Chondrocyte (in vitro differentiated cells): ENCODE results near the gene LRRC4B. TPM values are rescaled to one million over a fixed set of nuclear protein-coding genes. Genes with fewer than 3 reads are reported as not detected.
"Not testable (repeated sequence)": the region's sequence is repeated elsewhere in the genome, so short reads cannot be mapped to it uniquely, and the experiment has no call there.

ENCODE experiments used
- DNase-seq: peaks from one replicate; pipeline ENCODE4 v3.0.0; 2021; ENCODE audit warnings: mixed read lengths, low spot score
- H3K27ac Mint-ChIP-seq: one replicate; pipeline ENCODE4 v1.8.0; 2021; ENCODE audit warnings: mild to moderate bottlenecking, moderate library complexity, mixed read lengths; ENCODE audit not compliant: unreplicated experiment
- H3K27me3 Mint-ChIP-seq: 2 replicates; pipeline ENCODE4 v1.8.0; 2021; ENCODE audit warnings: low read depth, mixed read lengths
- H3K36me3 Mint-ChIP-seq: 2 replicates; pipeline ENCODE4 v1.8.0; 2021; ENCODE audit warnings: low read depth, mixed read lengths
- H3K4me1 Mint-ChIP-seq: 2 replicates; pipeline ENCODE4 v1.8.0; 2021; ENCODE audit warnings: low read depth, mild to moderate bottlenecking, mixed read lengths
- H3K4me3 Mint-ChIP-seq: one replicate; pipeline ENCODE4 v1.8.0; 2021; ENCODE audit warnings: mild to moderate bottlenecking, moderate library complexity, mixed read lengths; ENCODE audit not compliant: unreplicated experiment
- H3K9me3 Mint-ChIP-seq: 2 replicates; pipeline ENCODE4 v1.8.0; 2021; ENCODE audit warnings: low read depth, mixed read lengths
- CTCF ChIP-seq: fragments of 200-600 bp; sonication (generic); IDR thresholded peaks from 2 replicates; pipeline ENCODE4 v1.5.0; 2021; ENCODE audit warnings: antibody characterized with exemption, mild to moderate bottlenecking, moderate library complexity
- total RNA-seq: library from RNA; stranded (reverse); gene quantifications from 3 replicates; pipeline ENCODE4 v1.2.1, GENCODE V29; 2021

LRRC4B gene
- total RNA-seq, 1 donor from 2014 or later, result 0.52 TPM

GRCh38 chr19:50606059-50606836 is 38.0 kb upstream of the LRRC4B start:
- H3K27ac Mint-ChIP-seq, H3K36me3 Mint-ChIP-seq, H3K9me3 Mint-ChIP-seq, H3K4me1 Mint-ChIP-seq, DNase-seq: not testable (repeated sequence)
- Mint-ChIP-seq H3K27me3 (peaks cover 46% of the 10 kb centered on the region), H3K4me3 (peak overlapping the region; percentile 16)
- peak; percentile 39 for TF ChIP-seq CTCF

GRCh38 chr19:50604264-50605073 is 36.2 kb upstream of the LRRC4B start:
- H3K36me3 Mint-ChIP-seq, H3K27ac Mint-ChIP-seq: not testable (repeated sequence)

GRCh38 chr19:50602935-50603334 is 34.7 kb upstream of the LRRC4B start:
- no peak for DNase-seq
- Mint-ChIP-seq H3K27me3 (peaks cover 51% of the 10 kb centered on the region), H3K4me1 (peaks cover 3% of the 10 kb centered on the region), H3K4me3 (no peak overlapping the region), H3K27ac (no peak overlapping the region), H3K36me3 (peaks cover 2% of the 10 kb centered on the region), H3K9me3 (no peaks in the 10 kb centered on the region)
- no peak for TF ChIP-seq CTCF

More at GRCh38 chr19:50604264-50605073, 36.2 kb upstream of the LRRC4B start:
- H3K27me3 Mint-ChIP-seq, result peaks cover 58% of the 10 kb centered on the region
- DNase-seq, H3K9me3 Mint-ChIP-seq, H3K4me3 Mint-ChIP-seq, H3K4me1 Mint-ChIP-seq: not testable (repeated sequence)

- peaks cover 2% of the 10 kb centered on the region for H3K36me3 Mint-ChIP-seq
- H3K27ac Mint-ChIP-seq, result no peak overlapping the region
- no peak overlapping the region for H3K4me3 Mint-ChIP-seq
- H3K9me3 Mint-ChIP-seq, result no peaks in the 10 kb centered on the region
- no peak for DNase-seq
- no peak for TF ChIP-seq CTCF
- H3K4me1 Mint-ChIP-seq, result no peaks in the 10 kb centered on the region
- peaks cover 47% of the 10 kb centered on the region for H3K27me3 Mint-ChIP-seq
These were observed 34.3 kb upstream of the LRRC4B start for GRCh38 chr19:50602496-50602895.

GRCh38 chr19:50602089-50602422 is 33.8 kb upstream of the LRRC4B start:
- no peak overlapping the region for H3K27ac Mint-ChIP-seq
- no peaks in the 10 kb centered on the region for H3K9me3 Mint-ChIP-seq
- DNase-seq, result no peak
- no peak for TF ChIP-seq CTCF
- no peaks in the 10 kb centered on the region for H3K36me3 Mint-ChIP-seq
- no peaks in the 10 kb centered on the region for H3K4me1 Mint-ChIP-seq
- peaks cover 44% of the 10 kb centered on the region for H3K27me3 Mint-ChIP-seq
- no peak overlapping the region for H3K4me3 Mint-ChIP-seq
